Right lobe of liver (tissue), 4 donors: ENCODE results near the gene RABL3.

ENCODE experiments used
- POLR2A ChIP-seq: fragments of 450-650 bp; IDR thresholded peaks from one replicate; pipeline ENCODE4 v1.6.1; 2017; ENCODE audit warnings: antibody characterized with exemption, mild to moderate bottlenecking
- TF ChIP-seq, protein P1 (sequence below), 4 donors: fragments of 200-600 bp in 3 of 4; fragments of 450-650 bp in 1 of 4; IDR thresholded peaks; one replicate each; pipeline versions ENCODE4 v1.5.1 to v1.8.0; 2016 to 2022; ENCODE audit warnings: antibody characterized with exemption in 4 of 4, mild to moderate bottlenecking in 2 of 4
- donor health status: DM: no; HTN: no; CAD: no.
- donor health status: DM: no; HTN: no; CAD: no.
- donor health status: DM: no; HTN: yes; CAD: no.

DNA sequence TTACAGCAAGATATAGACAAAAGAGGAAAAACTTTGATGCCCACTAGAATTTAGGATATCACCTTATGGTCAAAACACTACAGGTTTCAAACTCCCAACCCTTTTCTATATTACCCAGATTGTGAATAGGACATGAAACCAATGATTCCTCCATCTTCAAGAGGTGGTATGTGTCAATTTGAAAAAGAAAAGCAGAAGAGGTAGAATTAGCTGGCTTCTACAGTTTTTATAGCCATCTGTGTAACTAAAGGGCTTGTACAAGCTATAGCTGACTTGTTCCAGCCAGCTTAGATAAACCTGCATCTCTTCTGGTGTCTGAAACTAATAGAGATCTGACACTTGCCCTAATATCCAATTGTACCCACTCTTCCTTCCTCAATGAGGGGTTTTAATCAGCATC lies 35.4 kb downstream of the RABL3 start:
- no peak for TF ChIP-seq POLR2A
- TF ChIP-seq, protein P1, sequence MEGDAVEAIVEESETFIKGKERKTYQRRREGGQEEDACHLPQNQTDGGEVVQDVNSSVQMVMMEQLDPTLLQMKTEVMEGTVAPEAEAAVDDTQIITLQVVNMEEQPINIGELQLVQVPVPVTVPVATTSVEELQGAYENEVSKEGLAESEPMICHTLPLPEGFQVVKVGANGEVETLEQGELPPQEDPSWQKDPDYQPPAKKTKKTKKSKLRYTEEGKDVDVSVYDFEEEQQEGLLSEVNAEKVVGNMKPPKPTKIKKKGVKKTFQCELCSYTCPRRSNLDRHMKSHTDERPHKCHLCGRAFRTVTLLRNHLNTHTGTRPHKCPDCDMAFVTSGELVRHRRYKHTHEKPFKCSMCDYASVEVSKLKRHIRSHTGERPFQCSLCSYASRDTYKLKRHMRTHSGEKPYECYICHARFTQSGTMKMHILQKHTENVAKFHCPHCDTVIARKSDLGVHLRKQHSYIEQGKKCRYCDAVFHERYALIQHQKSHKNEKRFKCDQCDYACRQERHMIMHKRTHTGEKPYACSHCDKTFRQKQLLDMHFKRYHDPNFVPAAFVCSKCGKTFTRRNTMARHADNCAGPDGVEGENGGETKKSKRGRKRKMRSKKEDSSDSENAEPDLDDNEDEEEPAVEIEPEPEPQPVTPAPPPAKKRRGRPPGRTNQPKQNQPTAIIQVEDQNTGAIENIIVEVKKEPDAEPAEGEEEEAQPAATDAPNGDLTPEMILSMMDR (IDR thresholded peaks at IDR 0.05): no peak
